ENCODE results near the gene SLIT1. TPM values are rescaled to one million over a fixed set of nuclear protein-coding genes. Genes with fewer than 3 reads are reported as not detected.
A peak's percentile ranks its signal among the peaks of the same experiment; 100 is the strongest.

Gene SLIT1
- total RNA-seq, 1 experiment from 2014 or later = not detected

DNA sequence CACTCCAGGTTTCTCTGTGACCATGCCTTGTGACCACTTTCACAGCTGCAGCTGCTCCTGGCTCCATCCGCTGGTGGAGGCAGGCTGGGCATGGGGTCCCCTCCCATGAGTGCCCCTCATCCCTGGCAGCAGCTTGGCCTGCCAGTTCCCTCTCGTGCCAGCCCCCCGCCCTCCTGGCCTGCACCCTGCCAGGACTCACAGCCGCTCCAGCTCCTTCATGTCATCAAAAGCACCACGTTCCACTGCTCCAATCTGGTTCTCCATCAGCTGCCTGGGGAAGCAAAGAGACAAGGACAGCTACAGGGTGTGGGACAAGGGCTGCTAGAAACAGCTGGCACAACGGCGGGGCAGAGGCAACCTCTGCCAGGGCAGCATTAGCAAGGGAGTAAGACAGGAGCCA is 22.6 kb downstream of the SLIT1 start:
- Histone ChIP-seq H3K36me3 (no peaks in the 10 kb centered on the region), H3K9me3 (no peaks in the 10 kb centered on the region), H3K27me3 (no peaks in the 10 kb centered on the region), H3K4me3 (no peak overlapping the region)
- no peak for DNase-seq

DNA sequence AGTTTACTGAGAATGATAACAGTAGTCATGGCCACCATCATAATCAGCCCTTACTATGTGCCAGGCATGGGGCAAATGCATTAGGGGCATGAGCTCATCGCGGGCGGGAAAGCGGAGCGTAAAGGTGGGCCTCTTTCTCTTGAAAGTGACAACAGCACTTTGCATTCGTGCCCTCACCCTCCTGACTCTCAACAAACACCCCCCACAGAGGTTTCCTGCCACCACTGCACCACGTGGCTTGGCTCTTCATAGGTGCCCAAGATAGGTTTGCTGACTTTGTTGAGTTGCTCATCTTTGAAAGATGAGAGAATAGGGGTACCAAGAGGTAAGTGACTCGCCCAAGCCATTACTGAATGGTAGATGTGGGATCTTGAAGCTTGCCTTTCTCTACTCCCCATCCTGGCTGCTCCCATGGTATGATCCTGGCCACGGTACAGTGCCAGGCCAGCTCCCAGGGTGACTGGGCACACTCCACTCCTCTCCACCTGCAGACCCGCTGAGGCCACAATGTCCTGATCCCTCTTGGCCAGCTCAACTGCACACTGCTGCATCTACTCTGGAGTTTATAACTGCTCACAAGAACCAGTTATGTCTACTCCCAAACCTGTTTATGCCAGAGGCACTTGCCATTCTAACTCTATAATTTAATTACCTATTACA is 26.0 kb downstream of the SLIT1 start:
- H3K9me3 ChIP-seq = no peaks in the 10 kb centered on the region
- no peak overlapping the region for H3K4me3 ChIP-seq
- no peaks in the 10 kb centered on the region for H3K27me3 ChIP-seq
- no peak for DNase-seq
- H3K36me3 ChIP-seq = no peaks in the 10 kb centered on the region

DNA sequence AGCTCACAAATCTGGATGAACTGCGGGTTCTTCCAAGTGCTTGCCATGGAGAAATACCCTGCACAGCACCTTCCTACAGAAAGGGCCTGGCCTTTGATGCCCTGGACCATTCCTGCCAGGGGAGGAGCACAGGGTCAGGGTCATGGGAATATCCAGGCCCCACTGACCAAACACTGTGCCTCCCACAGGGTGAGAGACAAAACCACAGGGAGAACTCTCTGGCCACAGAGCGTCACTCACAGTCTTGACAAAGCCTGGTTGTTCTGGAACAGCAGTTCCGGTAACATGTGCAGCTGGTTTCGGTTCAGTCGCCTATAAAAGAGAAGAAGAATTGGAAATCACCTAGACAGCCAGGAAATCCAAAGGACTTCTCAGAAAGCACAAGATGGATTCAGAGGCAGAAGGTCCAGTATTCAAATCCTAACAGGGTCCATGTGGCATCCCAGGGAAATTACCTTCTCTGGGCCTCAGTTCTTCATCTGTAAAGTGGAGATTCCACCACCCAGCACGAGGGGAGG is 28.1 kb downstream of the SLIT1 start:
- Histone ChIP-seq H3K27me3 (no peaks in the 10 kb centered on the region), H3K4me3 (no peak overlapping the region), H3K36me3 (no peaks in the 10 kb centered on the region), H3K9me3 (no peaks in the 10 kb centered on the region)
- no peak for DNase-seq

DNA sequence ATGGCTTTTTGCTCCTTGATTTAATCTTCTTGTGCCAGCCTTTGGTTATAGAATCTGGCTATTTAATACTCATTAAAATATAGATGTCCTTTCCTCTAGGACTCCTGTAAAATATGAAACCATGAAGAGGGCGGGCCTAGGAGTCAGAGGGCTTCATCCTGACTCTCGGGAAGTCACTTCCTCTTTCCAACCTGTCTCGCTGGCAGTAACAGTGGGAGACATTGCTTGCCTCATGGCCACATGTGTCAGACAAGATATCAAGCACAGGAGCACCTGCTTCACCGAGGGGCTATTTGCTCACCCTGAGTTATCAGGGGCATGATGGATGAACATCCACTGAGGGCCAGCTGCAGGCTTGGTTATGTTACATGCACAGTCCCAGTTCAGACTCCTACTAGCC is 31.0 kb downstream of the SLIT1 start:
- no peaks in the 10 kb centered on the region for H3K36me3 ChIP-seq
- no peaks in the 10 kb centered on the region for H3K27me3 ChIP-seq
- H3K9me3 ChIP-seq = no peaks in the 10 kb centered on the region
- H3K4me3 ChIP-seq = no peak overlapping the region
- DNase-seq = no peak

DNA sequence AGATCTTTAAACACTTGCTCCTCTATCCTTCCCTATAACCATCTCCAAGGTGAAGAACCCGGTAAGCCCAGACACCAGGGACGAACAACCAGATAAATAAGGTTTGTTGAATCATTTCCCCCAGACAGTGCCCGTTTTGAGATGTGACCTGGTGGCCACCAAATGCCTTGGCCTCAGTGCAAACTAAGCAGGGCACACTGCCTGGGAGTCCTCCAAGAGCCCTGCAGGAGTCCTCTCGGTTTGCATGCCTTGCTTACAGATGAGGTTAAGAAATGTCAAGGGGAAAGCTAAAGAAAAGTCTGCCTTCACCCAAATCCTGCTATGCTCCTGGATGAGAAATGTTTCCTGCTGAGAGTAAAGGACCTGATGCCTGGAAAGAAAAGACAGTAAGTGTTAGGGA is 31.6 kb downstream of the SLIT1 start:
- Histone ChIP-seq H3K9me3 (no peaks in the 10 kb centered on the region), H3K27me3 (no peaks in the 10 kb centered on the region), H3K36me3 (no peaks in the 10 kb centered on the region), H3K4me3 (no peak overlapping the region)
- DNase-seq = no peak

DNA sequence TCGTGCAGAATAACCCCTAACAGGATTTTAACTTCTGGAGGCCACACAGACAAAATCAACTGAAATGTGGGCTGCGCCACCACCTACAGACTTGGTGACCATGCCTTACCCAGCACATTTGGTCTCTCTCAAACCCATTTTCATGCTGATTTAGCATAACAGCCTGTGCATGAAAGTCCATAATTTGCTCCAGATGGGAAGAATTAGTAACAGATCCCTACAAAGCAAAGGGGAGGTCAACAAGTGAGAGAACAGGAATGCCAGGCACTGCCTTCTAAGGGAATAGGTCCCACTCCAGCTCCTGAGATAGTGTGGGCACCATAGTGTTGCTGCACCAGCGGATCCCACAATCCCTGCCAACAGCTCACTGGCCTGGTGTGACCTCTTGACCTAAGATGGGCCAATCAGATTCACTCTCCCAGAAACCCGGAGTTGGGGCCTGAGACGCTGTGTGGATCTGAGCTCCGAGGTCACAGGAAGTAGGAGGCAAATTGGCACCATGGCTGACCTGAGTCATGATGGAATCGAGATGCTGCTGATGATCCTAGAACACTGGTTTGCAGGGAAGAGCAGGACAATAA is 32.4 kb downstream of the SLIT1 start:
- H3K36me3 ChIP-seq = no peaks in the 10 kb centered on the region
- no peak overlapping the region for H3K4me3 ChIP-seq
- peak; percentile 6 for DNase-seq
- no peaks in the 10 kb centered on the region for H3K9me3 ChIP-seq
- H3K27me3 ChIP-seq = no peaks in the 10 kb centered on the region

DNA sequence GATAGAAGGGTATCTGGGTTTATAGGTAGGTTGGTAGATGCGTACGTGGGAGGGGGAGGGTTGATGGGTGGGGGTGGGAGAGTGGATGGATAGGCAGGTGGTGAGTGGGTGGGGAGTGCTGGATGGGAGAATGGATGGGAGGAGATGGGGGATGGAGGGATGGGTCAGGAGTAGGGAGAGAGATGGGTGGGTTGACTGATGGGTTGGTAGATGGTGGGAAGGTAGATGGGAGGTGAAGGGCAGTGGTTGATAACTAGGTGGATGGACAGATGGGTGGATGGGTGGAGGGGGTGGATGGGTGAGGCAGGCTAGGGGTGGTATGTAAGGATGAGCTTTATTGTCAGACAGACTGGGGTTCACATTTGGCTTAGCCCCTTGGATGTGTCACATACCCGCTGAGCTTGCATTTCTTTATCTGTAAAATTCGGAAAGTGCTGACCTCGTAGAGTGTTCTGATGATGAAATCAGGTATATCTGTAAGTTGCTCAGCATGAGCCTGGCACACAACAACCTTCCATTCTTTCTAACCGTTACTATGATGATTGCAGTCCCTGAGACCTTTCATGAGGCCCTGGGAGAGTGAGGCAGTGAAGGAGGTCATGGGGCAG is 34.3 kb downstream of the SLIT1 start:
- Histone ChIP-seq H3K36me3 (no peaks in the 10 kb centered on the region), H3K27me3 (no peaks in the 10 kb centered on the region), H3K9me3 (no peaks in the 10 kb centered on the region), H3K4me3 (no peak overlapping the region)
- DNase-seq = no peak

DNA sequence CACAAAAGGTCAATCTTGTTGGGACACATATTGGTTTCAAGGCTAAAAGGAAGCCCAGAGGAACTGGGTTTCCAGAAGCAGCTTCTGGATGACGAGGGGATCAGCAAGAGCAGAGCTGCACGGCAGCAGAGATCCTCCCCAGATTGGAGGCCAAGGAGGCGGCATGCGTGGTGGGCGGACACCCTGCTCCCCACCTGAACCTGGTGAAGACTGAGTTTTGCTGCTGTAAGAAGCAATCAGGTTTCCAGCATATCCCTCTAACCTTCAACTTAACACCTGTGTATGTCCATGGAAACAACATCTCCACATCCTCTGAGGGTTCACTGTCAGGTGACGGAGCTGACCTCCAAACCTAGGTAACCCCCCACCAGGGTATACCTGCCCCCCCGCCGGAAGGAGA is 35.1 kb downstream of the SLIT1 start:
- DNase-seq = no peak

DNA sequence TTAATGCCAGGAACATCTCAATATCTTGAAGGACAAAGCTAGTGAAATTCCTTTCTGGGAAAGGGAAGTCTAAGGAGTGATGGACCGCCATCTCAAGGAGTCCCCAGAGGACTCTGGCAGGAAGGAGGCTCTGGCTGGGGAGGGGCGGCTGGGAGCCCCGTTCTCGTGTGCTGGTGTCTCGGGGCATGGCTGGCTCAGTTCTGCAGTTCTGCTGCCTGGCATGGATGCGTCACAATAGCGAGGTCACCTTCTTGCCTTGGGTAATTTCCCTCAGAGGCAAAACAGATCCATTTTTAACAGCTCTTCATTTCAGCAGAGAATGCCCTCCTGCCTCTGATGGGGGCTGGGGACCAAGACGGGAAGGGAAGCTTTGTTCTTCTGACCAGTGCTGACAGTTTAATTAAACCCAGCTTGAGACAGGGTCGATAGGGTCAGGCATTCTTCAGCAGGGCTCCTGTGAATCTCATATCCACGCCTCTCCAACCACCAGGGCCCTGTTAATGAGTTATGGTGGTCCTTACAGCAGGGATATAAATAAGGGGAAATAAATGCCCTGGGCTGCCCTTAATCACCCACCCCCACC is 35.7 kb downstream of the SLIT1 start:
- H3K36me3 ChIP-seq = no peaks in the 10 kb centered on the region
- H3K27me3 ChIP-seq = no peaks in the 10 kb centered on the region
- no peak overlapping the region for H3K4me3 ChIP-seq
- H3K9me3 ChIP-seq = no peaks in the 10 kb centered on the region
- no peak for DNase-seq

More for the DNA sequence above, 35.1 kb downstream of the SLIT1 start:
- no peaks in the 10 kb centered on the region for H3K27me3 ChIP-seq
- H3K4me3 ChIP-seq = no peak overlapping the region
- no peaks in the 10 kb centered on the region for H3K9me3 ChIP-seq
- no peaks in the 10 kb centered on the region for H3K36me3 ChIP-seq

DNA sequence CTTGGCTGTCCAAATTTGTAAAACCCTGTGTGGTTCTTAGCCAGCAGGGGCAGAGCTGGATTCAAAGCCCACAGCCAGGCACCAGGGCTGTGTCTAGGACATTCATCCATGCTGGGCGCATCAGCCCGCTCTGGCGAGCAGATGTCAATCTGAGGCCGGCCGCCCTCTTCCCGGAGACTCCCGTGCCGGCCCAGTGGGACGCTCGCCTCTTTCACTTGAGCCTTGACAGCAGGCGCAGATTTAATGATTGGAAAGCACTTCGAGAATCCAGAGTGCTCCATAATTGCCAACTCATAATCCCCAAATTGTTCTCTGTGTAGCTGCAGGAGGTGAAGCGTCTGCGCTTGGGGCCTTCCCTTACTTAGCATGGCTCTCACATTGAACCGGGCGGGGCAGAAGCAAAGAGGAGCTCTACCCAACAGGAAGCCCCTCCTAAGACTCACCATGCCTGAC is 36.7 kb downstream of the SLIT1 start:
- no peaks in the 10 kb centered on the region for H3K36me3 ChIP-seq
- H3K27me3 ChIP-seq = no peaks in the 10 kb centered on the region
- no peak for DNase-seq
- no peaks in the 10 kb centered on the region for H3K9me3 ChIP-seq
- no peak overlapping the region for H3K4me3 ChIP-seq

DNA sequence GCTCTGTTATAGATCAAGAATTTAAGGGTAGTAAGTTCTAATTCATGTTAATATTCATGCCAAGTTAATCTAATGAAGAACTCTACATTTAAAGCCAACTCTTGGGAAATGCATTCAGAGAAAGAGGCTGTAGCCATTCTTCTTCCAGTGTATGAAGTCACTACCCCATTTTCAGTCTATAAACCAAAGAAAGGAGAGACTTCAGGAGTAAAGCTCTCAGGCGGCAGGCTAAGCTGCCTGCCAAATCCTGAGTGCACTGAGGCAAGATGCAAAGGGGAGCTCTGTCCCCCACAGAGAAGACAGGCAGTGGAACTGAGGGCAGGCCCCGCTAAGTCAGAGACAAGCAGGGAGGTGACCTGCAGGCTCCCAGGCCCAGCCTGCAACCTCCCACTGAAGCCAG is 41.5 kb downstream of the SLIT1 start:
- Histone ChIP-seq H3K4me3 (no peak overlapping the region), H3K27me3 (peaks cover 3% of the 10 kb centered on the region; the same call in 1 of the 2 replicates), H3K36me3 (no peaks in the 10 kb centered on the region), H3K9me3 (no peaks in the 10 kb centered on the region)
- DNase-seq = no peak

DNA sequence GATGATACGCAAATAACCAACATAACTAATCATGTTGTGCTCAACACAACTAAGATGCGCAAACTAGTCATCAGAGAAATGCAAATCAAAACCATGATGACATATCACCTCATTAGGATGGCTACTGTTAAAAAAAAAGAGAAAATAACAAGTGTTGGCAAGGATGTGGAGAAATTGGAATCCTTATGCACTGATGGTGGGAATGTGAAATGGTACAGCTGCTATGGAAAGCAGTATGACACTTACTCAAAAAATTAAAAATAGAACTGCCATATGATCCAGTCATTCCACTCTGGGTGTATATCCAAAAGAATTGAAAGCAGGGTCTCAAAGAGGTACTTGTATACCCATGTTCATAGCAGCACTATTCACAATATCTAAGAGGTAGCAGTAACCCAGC is 42.9 kb downstream of the SLIT1 start:
- Histone ChIP-seq H3K36me3 (no peaks in the 10 kb centered on the region), H3K27me3 (peaks cover 3% of the 10 kb centered on the region; the same call in 1 of the 2 replicates), H3K4me3 (no peak overlapping the region), H3K9me3 (no peaks in the 10 kb centered on the region)
- DNase-seq = no peak

DNA sequence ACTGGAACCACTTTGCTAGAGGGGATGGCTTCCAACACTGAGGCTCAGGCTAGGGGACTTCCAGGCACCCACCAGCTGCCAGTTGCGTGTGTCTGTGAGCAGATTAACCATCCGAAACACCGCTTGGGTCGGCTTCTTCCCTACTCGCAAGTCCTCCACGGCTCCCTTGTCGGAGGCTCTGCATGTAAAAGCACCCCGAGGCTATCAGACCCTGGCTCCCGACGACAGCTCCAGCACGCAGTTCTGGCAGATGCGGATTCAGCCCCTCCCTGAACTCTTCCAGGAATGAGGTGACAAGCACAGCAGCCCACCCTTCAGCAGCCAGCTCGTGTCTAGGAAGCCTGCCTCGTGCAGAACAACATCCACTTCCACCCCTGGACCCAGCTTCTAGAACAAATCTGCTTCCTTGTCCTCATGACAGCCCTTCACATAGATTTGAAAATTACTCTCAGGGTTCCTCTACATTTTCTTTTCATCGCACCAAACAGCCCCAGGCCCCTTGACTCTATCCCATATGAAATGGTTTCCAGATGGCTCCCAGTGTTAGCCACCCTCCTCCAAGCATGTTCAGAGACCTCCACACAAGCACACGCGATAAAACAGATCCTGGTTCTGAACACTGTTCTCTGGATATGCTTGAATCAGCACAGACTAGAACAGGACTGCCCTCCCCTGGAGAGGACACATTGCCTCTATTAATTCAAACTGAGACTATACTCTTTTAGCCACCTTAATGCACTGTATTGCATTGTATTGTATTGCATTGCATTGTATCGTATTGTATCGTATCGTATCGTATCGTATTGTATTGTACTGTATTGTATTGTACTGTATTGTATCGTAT is 44.6 kb downstream of the SLIT1 start:
- no peak for DNase-seq
- peaks cover 3% of the 10 kb centered on the region; the same call in 1 of the 2 replicates for H3K27me3 ChIP-seq
- no peak overlapping the region for H3K4me3 ChIP-seq
- no peaks in the 10 kb centered on the region for H3K9me3 ChIP-seq
- no peaks in the 10 kb centered on the region for H3K36me3 ChIP-seq

DNA sequence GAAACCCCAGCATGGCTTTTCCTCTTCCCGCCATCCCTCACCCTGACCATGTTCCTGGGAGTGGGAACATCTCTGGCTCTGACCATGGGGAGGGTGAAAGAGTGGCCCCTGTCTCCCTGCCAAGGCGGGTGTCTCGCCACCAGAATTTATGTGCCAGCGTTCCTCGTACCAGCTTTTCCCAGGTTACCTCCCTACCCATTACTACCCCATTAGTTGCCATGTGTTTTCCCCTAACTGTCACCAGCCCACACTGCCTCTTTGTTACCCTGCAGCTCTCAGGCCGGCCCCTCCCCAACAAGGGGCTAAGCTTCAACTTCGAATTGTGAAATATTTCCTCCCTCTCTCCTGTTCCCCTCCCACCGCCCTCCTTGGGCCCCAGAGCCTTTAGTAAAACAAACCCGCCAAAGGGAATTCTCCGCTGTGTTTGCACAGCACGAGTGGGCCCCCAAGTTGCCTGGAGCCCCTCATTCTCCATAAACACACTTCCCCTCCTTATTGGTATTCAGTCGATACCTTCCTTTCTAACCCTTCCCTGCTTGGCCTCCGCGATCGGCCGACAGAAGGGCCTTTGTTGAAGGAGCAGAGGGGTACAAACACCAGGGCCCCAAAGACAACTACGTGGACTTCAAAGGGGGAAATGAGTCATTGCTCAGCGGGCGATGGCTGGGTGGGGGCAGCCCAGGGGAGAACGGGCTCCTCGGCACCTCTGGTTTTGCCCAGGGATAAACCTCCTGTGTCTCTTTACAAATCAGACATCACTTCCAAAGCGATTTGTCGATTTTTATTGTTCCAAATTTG is 45.5 kb downstream of the SLIT1 start:
- DNase-seq = no peak
- Histone ChIP-seq H3K27me3 (peaks cover 3% of the 10 kb centered on the region; the same call in 1 of the 2 replicates), H3K4me3 (no peak overlapping the region), H3K36me3 (no peaks in the 10 kb centered on the region), H3K9me3 (no peaks in the 10 kb centered on the region)

DNA sequence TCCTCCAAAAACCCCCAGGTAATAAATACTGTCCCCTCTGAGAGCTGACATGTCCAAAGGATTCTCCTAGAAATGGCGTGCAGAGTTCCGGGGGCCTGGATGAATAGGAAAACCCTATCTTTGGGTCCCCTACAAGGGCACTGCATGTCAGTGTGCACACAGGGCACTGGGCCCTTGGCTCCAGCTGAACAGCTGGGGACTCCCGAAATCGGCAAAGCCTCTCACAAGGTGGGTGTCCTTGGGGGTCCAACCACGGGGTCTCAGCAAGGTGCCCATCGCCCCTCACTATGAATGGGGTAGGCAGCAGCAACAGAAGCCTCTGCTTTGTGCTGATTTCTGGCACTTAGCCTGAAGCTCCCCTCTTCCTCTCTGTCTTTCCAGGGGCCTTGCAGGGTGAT is 46.1 kb downstream of the SLIT1 start:
- H3K9me3 ChIP-seq = no peaks in the 10 kb centered on the region
- H3K4me3 ChIP-seq = no peak overlapping the region
- DNase-seq = no peak
- H3K36me3 ChIP-seq = no peaks in the 10 kb centered on the region
- peaks cover 3% of the 10 kb centered on the region; the same call in 1 of the 2 replicates for H3K27me3 ChIP-seq

DNA sequence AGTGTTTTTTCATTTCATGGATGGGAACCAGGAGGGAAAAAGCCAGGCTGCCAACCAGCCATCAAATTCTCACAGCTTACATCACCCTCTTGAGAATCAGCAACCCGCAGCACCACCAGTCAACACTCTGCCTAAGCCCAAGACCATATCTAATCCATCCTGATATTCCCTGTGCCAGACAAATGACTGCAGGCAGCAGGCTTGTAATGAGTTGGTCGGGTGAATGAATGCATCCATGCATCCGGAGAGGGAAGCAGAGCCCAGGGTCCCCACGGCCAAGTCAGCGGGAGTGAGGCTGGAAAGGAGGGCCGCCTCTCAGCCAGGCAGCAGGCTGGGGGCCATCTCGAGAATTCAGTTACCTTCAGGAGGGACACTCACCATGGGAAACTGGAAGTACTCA is 46.9 kb downstream of the SLIT1 start:
- no peaks in the 10 kb centered on the region for H3K36me3 ChIP-seq
- peaks cover 3% of the 10 kb centered on the region; the same call in 1 of the 2 replicates for H3K27me3 ChIP-seq
- H3K9me3 ChIP-seq = no peaks in the 10 kb centered on the region
- DNase-seq = no peak
- no peak overlapping the region for H3K4me3 ChIP-seq
